GM18858 (cell line): Measurements from ENCODE around the gene MATN4.
"Not testable (repeated sequence)": the region's sequence is repeated elsewhere in the genome, so short reads cannot be mapped to it uniquely, and the experiment has no call there.

ENCODE experiments used
- ATAC-seq: cut with Tn5 transposase; IDR thresholded peaks from one replicate; pipeline ENCODE4 v1.9.1; 2021; ENCODE audit not compliant: unreplicated experiment

The MATN4 gene

GRCh38 chr20:45308117-45308778 lies at the start of gene MATN4:
TSS of gene MATN4 (minus strand) at chr20:45308299. CDS start at chr20:45305582, 2,717 bp downstream.
- no peak for ATAC-seq

GRCh38 chr20:45355209-45356084 lies 47.3 kb upstream of the MATN4 start:
- no peak for ATAC-seq

GRCh38 chr20:45354423-45355208 lies 46.5 kb upstream of the MATN4 start:
- ATAC-seq: no peak

- no peak for ATAC-seq
Measured at GRCh38 chr20:45353746-45354145, 45.6 kb upstream of the MATN4 start.

GRCh38 chr20:45352729-45353128 lies 44.6 kb upstream of the MATN4 start:
- no peak for ATAC-seq

GRCh38 chr20:45350795-45351194 lies 42.7 kb upstream of the MATN4 start:
- not testable (repeated sequence) for ATAC-seq

- no peak for ATAC-seq
Measured at GRCh38 chr20:45350217-45350616, 42.1 kb upstream of the MATN4 start.

GRCh38 chr20:45347936-45348778 lies 40.1 kb upstream of the MATN4 start, which contains the start of gene SDC4:
TSS of gene SDC4 (minus strand) at chr20:45348424. CDS start at chr20:45348384, 40 bp downstream.
- no peak for ATAC-seq

GRCh38 chr20:45347297-45347935 lies 39.3 kb upstream of the MATN4 start:
- ATAC-seq: no peak

- no peak for ATAC-seq
Measured at GRCh38 chr20:45346851-45347250, 38.8 kb upstream of the MATN4 start.

- ATAC-seq: no peak
Measured at GRCh38 chr20:45346291-45346718, 38.2 kb upstream of the MATN4 start.

- ATAC-seq: no peak
Measured at GRCh38 chr20:45345104-45345936, 37.2 kb upstream of the MATN4 start.

- ATAC-seq: no peak
Measured at GRCh38 chr20:45344168-45344860, 36.2 kb upstream of the MATN4 start.

GRCh38 chr20:45343532-45344167 lies 35.6 kb upstream of the MATN4 start:
- no peak for ATAC-seq

- ATAC-seq: no peak
Measured at GRCh38 chr20:45342855-45343531, 34.9 kb upstream of the MATN4 start.

- no peak for ATAC-seq
Measured at GRCh38 chr20:45341939-45342854, 34.1 kb upstream of the MATN4 start.
